ENCODE measurements around the gene CFAP300. TPM values are rescaled to one million over a fixed set of nuclear protein-coding genes. Genes with fewer than 3 reads are reported as not detected.

CFAP300 gene
- total RNA-seq (10 to 100 TPM in 1 of 2 donors, 1 to 10 TPM in 1; 6.5 to 13.1 TPM), polyA plus RNA-seq (ENCODE audit: insufficient read length in 2 of 2) (1 to 10 TPM; 6.8 to 7.9 TPM)
- long read RNA-seq, donor 1, partial matches to known transcripts, result 0 of 3 reads
- long read RNA-seq, donor 1, other reads (novel, unspliced or antisense), result 0 of 3 reads
- long read RNA-seq, donor 2, partial matches to known transcripts, result 0 of 1 reads
- long read RNA-seq, donor 2, other reads (novel, unspliced or antisense), result 0 of 1 reads
- long read RNA-seq, donor 3, partial matches to known transcripts, result 0 of 1 reads
- long read RNA-seq, donor 3, other reads (novel, unspliced or antisense), result 0 of 1 reads
- long read RNA-seq, donor 4, partial matches to known transcripts, result 0 of 3 reads
- long read RNA-seq, donor 4, other reads (novel, unspliced or antisense), result 0 of 3 reads

- peak within 1 kb of the TSS; percentile 80 for H3K4me3 ChIP-seq (ENCODE audit: low read depth, low read length)
- H3K4me1 ChIP-seq (ENCODE audit: control insufficient read depth, insufficient read depth, low read length), result peaks cover 11% of the 10 kb centered on the region
- peak; percentile 45 to 92 (median 66) for DNase-seq (ENCODE audit: low read depth in 4 of 6, low spot score in 6 of 6)
- WGBS (ENCODE audit: insufficient coverage), result under 1% methylated on average over 39 of the region's 45 CpGs
- no peaks in the 10 kb centered on the region for H3K27me3 ChIP-seq (ENCODE audit: control insufficient read depth, insufficient read depth, low read length)
- peak within 1 kb of the TSS; percentile 81 for H3K27ac ChIP-seq (ENCODE audit: low read depth, low read length)
- no peaks in the 10 kb centered on the region for H3K36me3 ChIP-seq (ENCODE audit: control insufficient read depth, insufficient read depth, low read length)
- no peaks in the 10 kb centered on the region for H3K9me3 ChIP-seq (ENCODE audit: control insufficient read depth, insufficient read depth, low read length)
Measured at GRCh38 chr11:102047305-102047924, at the start of gene CFAP300. TSS of gene CFAP300 (plus strand) at chr11:102047437. CDS start at chr11:102047471, 34 bp downstream.

DNA sequence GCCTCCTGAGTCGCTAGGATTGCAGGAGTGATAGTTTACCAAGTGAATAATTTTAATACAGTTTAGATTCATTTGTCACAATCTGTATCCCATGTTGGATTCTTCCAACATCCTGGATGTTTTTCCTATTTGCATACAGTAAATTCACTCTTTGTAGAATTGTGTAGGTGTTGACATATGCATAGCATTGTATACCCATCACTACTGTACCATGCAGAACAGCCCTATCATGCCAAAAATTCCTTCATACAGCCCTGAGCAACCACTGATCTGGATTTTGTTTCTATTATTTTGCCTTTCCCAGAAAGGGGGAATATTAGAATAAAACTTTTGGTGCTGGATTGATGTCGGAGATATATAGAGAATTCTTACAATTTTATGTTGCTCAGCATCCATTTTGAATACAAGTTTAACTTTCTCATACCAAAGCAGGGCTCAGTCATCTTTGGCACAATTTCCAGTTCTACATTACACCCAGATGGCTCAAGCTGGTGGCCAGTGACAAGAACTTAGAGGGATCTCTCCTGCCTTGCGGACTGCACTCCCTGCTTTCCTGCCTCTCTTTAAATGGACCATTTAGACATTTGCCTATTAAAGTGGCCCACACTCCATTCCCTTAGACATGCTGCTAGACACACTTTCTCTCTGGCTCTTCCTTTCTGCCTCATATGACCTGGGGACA lies 45.4 kb upstream of the CFAP300 start:
- no peak for DNase-seq (ENCODE audit: low read depth in 4 of 6, low spot score in 6 of 6)
- Histone ChIP-seq H3K9me3 (ENCODE audit: control insufficient read depth, insufficient read depth, low read length) (no peaks in the 10 kb centered on the region), H3K4me1 (ENCODE audit: control insufficient read depth, insufficient read depth, low read length) (no peaks in the 10 kb centered on the region), H3K4me3 (ENCODE audit: low read depth, low read length) (no peak overlapping the region), H3K27ac (ENCODE audit: low read depth, low read length) (no peak overlapping the region), H3K36me3 (ENCODE audit: control insufficient read depth, insufficient read depth, low read length) (no peaks in the 10 kb centered on the region), H3K27me3 (ENCODE audit: control insufficient read depth, insufficient read depth, low read length) (no peaks in the 10 kb centered on the region)
- 70% methylated on average over 1 of the region's 3 CpGs for WGBS (ENCODE audit: insufficient coverage)

GRCh38 chr11:102004220-102004619 lies 43.0 kb upstream of the CFAP300 start:
- Histone ChIP-seq H3K9me3 (ENCODE audit: control insufficient read depth, insufficient read depth, low read length) (no peaks in the 10 kb centered on the region), H3K36me3 (ENCODE audit: control insufficient read depth, insufficient read depth, low read length) (no peaks in the 10 kb centered on the region), H3K27ac (ENCODE audit: low read depth, low read length) (no peak overlapping the region), H3K4me3 (ENCODE audit: low read depth, low read length) (no peak overlapping the region), H3K4me1 (ENCODE audit: control insufficient read depth, insufficient read depth, low read length) (no peaks in the 10 kb centered on the region), H3K27me3 (ENCODE audit: control insufficient read depth, insufficient read depth, low read length) (no peaks in the 10 kb centered on the region)
- DNase-seq (ENCODE audit: low read depth in 4 of 6, low spot score in 6 of 6), result no peak

- no peaks in the 10 kb centered on the region for H3K9me3 ChIP-seq (ENCODE audit: control insufficient read depth, insufficient read depth, low read length)
- H3K4me3 ChIP-seq (ENCODE audit: low read depth, low read length), result no peak overlapping the region
- no peaks in the 10 kb centered on the region for H3K4me1 ChIP-seq (ENCODE audit: control insufficient read depth, insufficient read depth, low read length)
- H3K36me3 ChIP-seq (ENCODE audit: control insufficient read depth, insufficient read depth, low read length), result no peaks in the 10 kb centered on the region
- H3K27me3 ChIP-seq (ENCODE audit: control insufficient read depth, insufficient read depth, low read length), result no peaks in the 10 kb centered on the region
- no peak for DNase-seq (ENCODE audit: low read depth in 4 of 6, low spot score in 6 of 6)
- no CpG with 5 or more reads among the region's 4 CpGs for WGBS (ENCODE audit: insufficient coverage)
- no peak overlapping the region for H3K27ac ChIP-seq (ENCODE audit: low read depth, low read length)
Measured at GRCh38 chr11:102005306-102005705, 41.9 kb upstream of the CFAP300 start.

DNA sequence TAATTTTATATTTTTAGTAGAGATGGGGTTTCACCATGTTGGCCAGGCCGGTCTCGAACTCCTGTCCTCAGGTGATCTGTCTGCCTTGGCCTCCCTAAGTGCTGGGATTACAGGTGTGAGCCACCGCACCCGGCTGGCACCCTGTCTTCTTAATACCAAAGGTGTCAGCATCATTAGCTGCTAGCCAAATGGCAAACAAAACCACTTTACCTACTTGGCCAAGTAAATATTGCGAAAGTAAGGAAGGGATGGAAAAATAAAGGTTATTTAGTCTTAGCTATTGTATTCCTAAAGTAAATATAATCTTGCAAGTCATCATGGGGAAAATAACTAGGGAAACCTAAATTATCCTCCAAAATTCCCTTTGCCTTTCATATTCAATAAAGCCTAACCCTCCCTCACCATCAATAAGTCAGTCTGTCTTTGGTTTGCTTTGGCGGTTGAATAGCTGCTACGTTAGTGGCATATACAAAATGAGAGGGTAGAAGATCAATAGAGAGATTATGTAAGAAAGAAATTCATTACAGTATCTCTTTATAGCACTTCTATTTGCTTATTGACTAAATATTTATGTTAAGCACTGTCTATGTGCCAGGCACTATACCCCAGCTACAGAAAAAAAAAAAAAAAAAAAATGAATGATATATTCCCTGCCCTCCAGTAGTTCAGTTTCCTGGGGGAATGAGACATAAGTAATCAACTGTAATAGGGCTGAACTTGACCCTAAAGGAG lies 40.2 kb upstream of the CFAP300 start:
- Histone ChIP-seq H3K27me3 (ENCODE audit: control insufficient read depth, insufficient read depth, low read length) (no peaks in the 10 kb centered on the region), H3K27ac (ENCODE audit: low read depth, low read length) (no peak overlapping the region), H3K4me1 (ENCODE audit: control insufficient read depth, insufficient read depth, low read length) (no peaks in the 10 kb centered on the region), H3K36me3 (ENCODE audit: control insufficient read depth, insufficient read depth, low read length) (no peaks in the 10 kb centered on the region), H3K9me3 (ENCODE audit: control insufficient read depth, insufficient read depth, low read length) (no peaks in the 10 kb centered on the region), H3K4me3 (ENCODE audit: low read depth, low read length) (no peak overlapping the region)
- 100% methylated on average over 4 of the region's 7 CpGs for WGBS (ENCODE audit: insufficient coverage)
- no peak for DNase-seq (ENCODE audit: low read depth in 4 of 6, low spot score in 6 of 6)

DNA sequence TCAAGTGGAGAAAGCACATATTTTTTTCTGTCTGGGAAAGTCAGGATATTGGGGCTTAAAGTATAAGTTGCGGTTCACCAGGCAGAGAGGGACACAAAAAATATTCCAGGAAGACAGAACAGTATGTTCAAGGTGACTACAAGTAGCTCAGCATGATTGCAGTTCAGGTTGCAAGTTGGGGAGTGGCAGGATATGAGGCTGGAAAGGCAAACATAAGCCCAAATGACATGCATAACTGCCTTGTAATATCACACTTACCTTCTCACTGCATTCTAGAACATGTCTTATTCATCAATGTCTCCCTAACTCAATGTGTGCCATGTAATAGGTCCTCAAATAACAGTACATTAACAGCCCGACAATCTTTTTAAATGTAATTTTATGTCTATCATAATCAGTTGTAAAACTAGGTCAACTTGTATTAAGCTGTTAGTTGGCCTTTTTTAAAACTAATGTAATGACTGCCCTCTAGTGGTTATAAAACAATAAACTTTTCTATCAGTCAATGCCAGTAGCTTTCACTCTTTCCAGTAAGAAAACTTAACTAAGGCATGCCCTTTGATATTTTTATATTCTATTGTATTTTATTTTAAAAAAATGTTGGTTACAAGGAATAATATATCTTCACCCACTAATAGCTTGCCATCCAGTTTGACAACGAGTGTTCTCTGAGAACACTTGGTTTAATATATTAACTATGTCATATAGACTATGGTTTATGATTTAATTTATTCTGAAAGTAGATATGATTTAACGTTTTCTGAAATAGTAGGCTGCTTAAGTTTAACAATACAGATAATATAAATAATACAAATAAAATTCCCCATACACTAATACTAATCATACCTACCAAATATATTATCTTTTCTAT lies 39.4 kb upstream of the CFAP300 start:
- WGBS (ENCODE audit: insufficient coverage), result 100% methylated on average over 1 of the region's 4 CpGs
- Histone ChIP-seq H3K9me3 (ENCODE audit: control insufficient read depth, insufficient read depth, low read length) (no peaks in the 10 kb centered on the region), H3K36me3 (ENCODE audit: control insufficient read depth, insufficient read depth, low read length) (no peaks in the 10 kb centered on the region), H3K4me1 (ENCODE audit: control insufficient read depth, insufficient read depth, low read length) (no peaks in the 10 kb centered on the region), H3K27me3 (ENCODE audit: control insufficient read depth, insufficient read depth, low read length) (no peaks in the 10 kb centered on the region), H3K27ac (ENCODE audit: low read depth, low read length) (no peak overlapping the region), H3K4me3 (ENCODE audit: low read depth, low read length) (no peak overlapping the region)
- DNase-seq (ENCODE audit: low read depth in 4 of 6, low spot score in 6 of 6), result peak in 5 of 6 donors; percentile 13 to 84 (median 39)

DNA sequence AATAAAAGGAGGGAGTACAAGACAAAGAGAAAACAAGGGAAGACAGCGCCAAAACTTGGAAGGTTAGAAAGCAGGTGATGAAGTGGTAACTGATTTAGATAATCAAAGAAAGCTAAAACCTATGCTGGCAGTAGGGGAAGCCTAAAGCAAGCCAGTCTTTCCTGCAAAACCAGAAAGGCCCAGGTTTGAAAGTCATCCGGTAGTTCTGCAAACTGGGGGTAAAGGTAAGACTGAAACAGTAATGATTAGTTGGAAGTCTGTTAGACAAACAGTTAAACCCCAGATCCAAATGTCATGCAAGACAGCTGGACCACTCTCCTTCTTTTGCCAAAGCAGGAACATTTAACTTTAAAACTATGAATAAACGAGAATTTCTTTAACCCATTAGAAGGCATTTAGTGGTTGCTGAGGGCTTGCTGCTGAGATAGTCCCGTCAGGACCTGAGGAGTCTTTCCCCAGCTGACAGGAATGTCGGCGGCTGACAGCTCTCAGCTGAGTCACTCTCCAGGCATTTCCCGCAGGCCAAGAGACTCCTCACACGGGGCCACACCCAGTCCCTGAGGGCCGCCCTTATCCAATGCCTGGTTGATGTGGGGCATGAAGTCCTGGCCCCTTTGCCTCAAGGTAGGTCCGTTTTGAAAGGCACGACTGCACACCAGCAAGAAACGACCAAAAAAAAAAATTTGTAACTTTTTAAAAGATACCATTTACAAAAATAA lies 36.3 kb upstream of the CFAP300 start:
- Histone ChIP-seq H3K4me3 (ENCODE audit: low read depth, low read length) (no peak overlapping the region), H3K36me3 (ENCODE audit: control insufficient read depth, insufficient read depth, low read length) (no peaks in the 10 kb centered on the region), H3K27ac (ENCODE audit: low read depth, low read length) (no peak overlapping the region), H3K27me3 (ENCODE audit: control insufficient read depth, insufficient read depth, low read length) (no peaks in the 10 kb centered on the region), H3K9me3 (ENCODE audit: control insufficient read depth, insufficient read depth, low read length) (no peaks in the 10 kb centered on the region), H3K4me1 (ENCODE audit: control insufficient read depth, insufficient read depth, low read length) (no peaks in the 10 kb centered on the region)
- DNase-seq (ENCODE audit: low read depth in 4 of 6, low spot score in 6 of 6), result no peak
- 51% methylated on average over 3 of the region's 12 CpGs for WGBS (ENCODE audit: insufficient coverage)

GRCh38 chr11:102012946-102013345 lies 34.3 kb upstream of the CFAP300 start:
- 91% methylated on average over 2 of the region's 3 CpGs for WGBS (ENCODE audit: insufficient coverage)
- DNase-seq (ENCODE audit: low read depth in 4 of 6, low spot score in 6 of 6), result no peak
- Histone ChIP-seq H3K9me3 (ENCODE audit: control insufficient read depth, insufficient read depth, low read length) (no peaks in the 10 kb centered on the region), H3K4me1 (ENCODE audit: control insufficient read depth, insufficient read depth, low read length) (no peaks in the 10 kb centered on the region), H3K27me3 (ENCODE audit: control insufficient read depth, insufficient read depth, low read length) (no peaks in the 10 kb centered on the region), H3K36me3 (ENCODE audit: control insufficient read depth, insufficient read depth, low read length) (no peaks in the 10 kb centered on the region), H3K27ac (ENCODE audit: low read depth, low read length) (no peak overlapping the region), H3K4me3 (ENCODE audit: low read depth, low read length) (no peak overlapping the region)
